ENCODE results near the gene CTRB2.

The CTRB2 gene

GRCh38 chr16:75176926-75177325 is 30.0 kb downstream of the CTRB2 start:
- no peak overlapping the region for H3K4me3 ChIP-seq (ENCODE audit: low read depth, low read length)

DNA sequence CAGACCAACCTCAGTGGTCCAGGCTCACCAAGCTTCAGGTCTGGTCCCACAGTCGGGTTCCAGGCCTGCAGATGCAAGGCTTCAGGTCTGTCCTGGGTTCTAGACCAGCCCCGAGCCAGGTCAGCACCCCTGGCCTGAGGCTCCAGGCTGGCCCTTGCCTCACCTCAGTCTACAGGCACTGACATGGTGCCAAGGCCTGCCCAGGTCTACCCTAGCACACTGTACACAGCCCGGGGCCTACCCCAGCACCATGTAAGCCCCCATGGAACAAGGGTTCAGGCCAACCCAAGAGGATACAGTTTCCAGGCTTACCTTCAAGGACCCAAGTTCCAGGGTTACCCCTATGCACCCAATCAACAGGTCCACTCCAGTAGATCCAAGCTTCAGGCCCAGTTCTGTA is 31.9 kb downstream of the CTRB2 start:
- no peak overlapping the region for H3K4me3 ChIP-seq (ENCODE audit: low read depth, low read length)

DNA sequence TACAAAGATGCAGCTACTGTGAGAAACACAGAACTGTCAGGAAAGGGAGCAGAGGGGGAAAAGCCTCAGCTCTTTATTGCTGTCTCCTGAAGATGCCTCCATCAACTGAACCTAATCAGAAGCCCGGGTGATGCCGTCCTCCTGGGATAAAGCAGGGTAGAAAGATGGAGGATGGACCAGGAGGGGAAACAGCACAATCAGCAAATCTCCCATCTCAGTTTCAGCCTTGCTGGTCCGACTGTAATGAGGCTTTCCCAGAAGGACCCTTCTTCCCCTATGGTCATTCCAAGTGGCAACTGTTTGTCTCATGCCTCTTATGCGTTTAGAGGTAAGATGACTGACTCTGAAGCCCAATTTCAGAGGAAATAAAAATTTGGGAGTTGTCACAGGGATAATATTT is 34.4 kb downstream of the CTRB2 start:
- no peak overlapping the region for H3K4me3 ChIP-seq (ENCODE audit: low read depth, low read length)

DNA sequence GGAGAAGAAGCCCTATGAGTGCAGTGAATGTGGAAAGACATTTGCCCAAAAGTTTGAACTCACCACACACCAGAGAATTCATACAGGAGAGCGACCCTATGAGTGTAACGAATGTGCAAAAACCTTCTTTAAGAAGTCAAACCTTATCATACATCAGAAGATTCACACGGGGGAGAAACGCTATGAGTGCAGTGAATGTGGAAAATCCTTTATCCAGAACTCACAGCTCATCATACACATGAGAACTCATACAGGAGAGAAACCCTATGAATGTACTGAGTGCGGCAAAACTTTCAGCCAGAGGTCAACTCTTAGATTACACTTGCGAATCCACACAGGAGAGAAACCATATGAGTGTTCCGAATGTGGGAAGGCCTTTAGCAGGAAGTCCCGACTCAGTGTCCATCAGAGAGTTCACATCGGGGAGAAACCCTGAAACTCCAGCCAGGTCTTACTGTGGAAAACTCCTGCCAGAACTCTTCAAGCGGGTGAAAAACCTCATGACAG is 37.0 kb downstream of the CTRB2 start:
- H3K4me3 ChIP-seq (ENCODE audit: low read depth, low read length): no peak overlapping the region

DNA sequence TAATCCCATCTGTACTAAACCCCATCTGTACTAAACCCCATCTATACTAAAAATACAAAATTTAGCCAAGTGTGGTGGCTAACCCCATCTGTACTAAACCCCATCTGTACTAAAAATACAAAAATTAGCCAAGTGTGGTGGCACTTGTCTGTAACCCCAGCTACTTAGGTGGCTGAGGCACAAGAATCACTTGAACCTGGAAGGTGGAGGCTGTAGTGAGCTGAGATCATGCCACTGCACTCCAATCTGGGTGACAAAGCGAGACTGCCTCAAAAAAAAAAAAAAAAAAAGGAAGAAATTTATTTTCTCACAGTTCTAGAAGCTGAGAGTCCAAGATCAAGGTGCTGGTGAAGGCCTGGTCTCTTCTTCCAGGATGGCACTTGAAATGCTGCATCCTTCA is 46.6 kb downstream of the CTRB2 start:
- H3K4me3 ChIP-seq (ENCODE audit: low read depth, low read length): no peak overlapping the region

Data from iPS-11a (cell line).